GM23248 (cell line): ENCODE results near the gene AOPEP.

Experiments
- EZH2 ChIP-seq: fragments of 200-600 bp; sonication (generic); IDR thresholded peaks from 2 replicates; pipeline ENCODE4 v1.6.1; 2018; ENCODE audit warnings: antibody characterized with exemption, mild to moderate bottlenecking; ENCODE audit not compliant: insufficient read depth, poor library complexity, severe bottlenecking
- EZH2phosphoT487 ChIP-seq: fragments of 200-600 bp; sonication (generic); IDR thresholded peaks from 2 replicates; pipeline ENCODE4 v1.6.1; 2018; ENCODE audit warnings: antibody characterized with exemption, moderate library complexity, mild to moderate bottlenecking, low read depth; ENCODE audit not compliant: insufficient read depth

GRCh38 chr9:94821098-94821887, 94.8 kb downstream of the AOPEP start:
- TF ChIP-seq EZH2phosphoT487: no peak
- TF ChIP-seq EZH2: no peak
